ENCODE measurements around the gene BSCL2.

GRCh38 chr11:62702246-62702645 is 5.0 kb downstream of the BSCL2 start:
- no peak for TF ChIP-seq CTCF (IDR thresholded peaks at IDR 0.05; ENCODE audit: poor library complexity)
- TF ChIP-seq EZH2 (IDR thresholded peaks at IDR 0.05; ENCODE audit: borderline replicate concordance): no peak
